Stomach (tissue), 4 donors: ENCODE measurements around the gene POC1A.

Experiments
- CTCF ChIP-seq, 7 experiments: fragments of 450-650 bp in 4 of 7; fragments of 200-600 bp in 3 of 7; sonication (generic) in 3 of 7; IDR thresholded peaks; one replicate each; pipeline ENCODE4 v1.5.1; 2016 to 2019; ENCODE audit warnings: antibody characterized with exemption in 7 of 7, control low read depth in 2 of 7, mild to moderate bottlenecking in 1 of 7
- POLR2A ChIP-seq, 4 donors: fragments of 450-650 bp; IDR thresholded peaks; one replicate each; pipeline ENCODE4 v1.6.1; 2016; ENCODE audit warnings: antibody characterized with exemption in 4 of 4, control low read depth in 2 of 4, mild to moderate bottlenecking in 1 of 4, moderate library complexity in 1 of 4
- POLR2AphosphoS5 ChIP-seq, 3 donors: sonication (generic); formaldehyde crosslinking; IDR thresholded peaks; one replicate each; pipeline ENCODE4 v1.6.1; 2016; ENCODE audit warnings: antibody characterized with exemption in 3 of 3

- TF ChIP-seq CTCF (IDR thresholded peaks at IDR 0.05) = no peak
- TF ChIP-seq POLR2AphosphoS5 (IDR thresholded peaks at IDR 0.05) = no peak
- no peak for TF ChIP-seq POLR2A (IDR thresholded peaks at IDR 0.05)
These were observed 27.7 kb downstream of the POC1A start for GRCh38 chr3:52126500-52126899.
